CD14-positive monocyte (primary cell): ENCODE results near the gene TNKS1BP1. TPM values are rescaled to one million over a fixed set of nuclear protein-coding genes. Genes with fewer than 3 reads are reported as not detected.

Experiments
- DNase-seq, 3 donors: peaks; one replicate each; pipeline ENCODE4 v3.0.0-alpha.2; 2011 to 2022
- H2AFZ ChIP-seq: 2 replicates; pipeline ENCODE4 v1.6.0; 2012; ENCODE audit warnings: mild to moderate bottlenecking, low read depth, low read length, inconsistent platforms; ENCODE audit not compliant: insufficient read depth, poor library complexity, severe bottlenecking
- H3K27ac ChIP-seq, 2 donors: 1 replicate in 1 of 2; 2 replicates in 1 of 2; pipeline ENCODE4 v1.5.1; 2012 to 2013; ENCODE audit warnings: low read length in 2 of 2, control low read depth in 1 of 2, inconsistent platforms in 1 of 2, low read depth in 1 of 2, mild to moderate bottlenecking in 1 of 2
- H3K27me3 ChIP-seq, 2 donors: one replicate each; pipeline versions ENCODE4 v1.6.0 to v1.6.1; 2011 to 2013; ENCODE audit warnings: low read length in 2 of 2; ENCODE audit not compliant: control insufficient read depth in 2 of 2, insufficient read depth in 2 of 2
- H3K36me3 ChIP-seq, 2 donors: replicated peaks in 1 of 2; 1 replicate in 1 of 2; 2 replicates in 1 of 2; pipeline versions ENCODE4 v1.5.1 to v1.6.1; 2012 to 2013; ENCODE audit warnings: low read length in 2 of 2, control low read depth in 1 of 2, inconsistent platforms in 1 of 2, mild to moderate bottlenecking in 1 of 2; ENCODE audit not compliant: insufficient read depth in 2 of 2, control insufficient read depth in 1 of 2
- H3K4me1 ChIP-seq, 2 donors: 1 replicate in 1 of 2; 2 replicates in 1 of 2; pipeline versions ENCODE4 v1.5.1 to v1.6.1; 2012 to 2013; ENCODE audit warnings: low read length in 2 of 2, control low read depth in 1 of 2, inconsistent platforms in 1 of 2, mild to moderate bottlenecking in 1 of 2, moderate library complexity in 1 of 2; ENCODE audit not compliant: insufficient read depth in 2 of 2, control insufficient read depth in 1 of 2
- H3K4me2 ChIP-seq: replicated peaks from 2 replicates; pipeline ENCODE3; 2012; ENCODE audit warnings: low read length, moderate library complexity, mild to moderate bottlenecking; ENCODE audit not compliant: poor library complexity, severe bottlenecking; ENCODE audit errors: extremely low read depth
- H3K4me3 ChIP-seq, 3 experiments: fragments of 200-600 bp in 1 of 3; sonication (generic) in 1 of 3; replicated peaks in 1 of 3; 1 replicate in 2 of 3; 2 replicates in 1 of 3; pipeline ENCODE4 v1.5.1; 2011 to 2013; ENCODE audit warnings: low read length in 3 of 3, mild to moderate bottlenecking in 3 of 3, control low read depth in 2 of 3, low read depth in 2 of 3, inconsistent platforms in 1 of 3, moderate library complexity in 1 of 3
- H3K79me2 ChIP-seq: 2 replicates; pipeline ENCODE4 v1.6.0; 2012; ENCODE audit warnings: mild to moderate bottlenecking, control low read depth, inconsistent platforms, low read length, moderate library complexity; ENCODE audit not compliant: insufficient read depth
- H3K9ac ChIP-seq: 2 replicates; pipeline ENCODE4 v1.6.0; 2017; ENCODE audit warnings: low read length, mild to moderate bottlenecking; ENCODE audit not compliant: insufficient read depth, poor library complexity, severe bottlenecking
- H3K9me3 ChIP-seq, 2 donors: replicated peaks in 1 of 2; 1 replicate in 1 of 2; 2 replicates in 1 of 2; pipeline versions ENCODE4 v1.5.1 to v1.6.1; 2012 to 2013; ENCODE audit warnings: low read length in 2 of 2, control low read depth in 1 of 2; ENCODE audit not compliant: control insufficient read depth in 1 of 2, insufficient read depth in 1 of 2
- H4K20me1 ChIP-seq: 2 replicates; pipeline ENCODE4 v1.6.0; 2012; ENCODE audit warnings: mild to moderate bottlenecking, low read length, control low read depth, moderate library complexity; ENCODE audit not compliant: insufficient read depth
- H3K27ac Mint-ChIP-seq, 7 donors: one replicate each; pipeline ENCODE4 v1.8.0; 2020; ENCODE audit warnings: mild to moderate bottlenecking in 7 of 7, mixed read lengths in 7 of 7, moderate library complexity in 6 of 7, inconsistent platforms in 2 of 7
- H3K27me3 Mint-ChIP-seq, 3 donors: one replicate each; pipeline ENCODE4 v1.8.0; 2021 to 2022; ENCODE audit warnings: low read depth in 3 of 3, mild to moderate bottlenecking in 3 of 3, mixed read lengths in 3 of 3, moderate library complexity in 3 of 3, inconsistent platforms in 1 of 3
- H3K36me3 Mint-ChIP-seq, 2 donors: one replicate each; pipeline ENCODE4 v1.8.0; 2020; ENCODE audit warnings: mixed read lengths in 2 of 2, inconsistent platforms in 1 of 2, mild to moderate bottlenecking in 1 of 2
- H3K4me1 Mint-ChIP-seq: one replicate; pipeline ENCODE4 v1.8.0; 2020; ENCODE audit warnings: mild to moderate bottlenecking, mixed read lengths
- H3K4me3 Mint-ChIP-seq, 2 donors: one replicate each; pipeline ENCODE4 v1.8.0; 2020; ENCODE audit warnings: mild to moderate bottlenecking in 2 of 2, mixed read lengths in 2 of 2, moderate library complexity in 1 of 2
- H3K9me3 Mint-ChIP-seq, 7 donors: one replicate each; pipeline ENCODE4 v1.8.0; 2020 to 2022; ENCODE audit warnings: mixed read lengths in 7 of 7, mild to moderate bottlenecking in 6 of 7, moderate library complexity in 6 of 7, inconsistent platforms in 2 of 7
- WGBS: methylation state at CpG from one replicate; pipeline ENCODE4 v1.1.5; 2013; ENCODE audit warnings: missing lambda C conversion rate; ENCODE audit not compliant: insufficient coverage; 5-methylcytosine and 5-hydroxymethylcytosine counted together
- intact Hi-C, 2 donors: fragments of 100-400 bp; cut with micrococcal nuclease; formaldehyde crosslinking; loops; one replicate each; pipeline versions ENCODE4 v1.15.0 to v1.15.1; 2023
- polyA plus RNA-seq, 3 donors: library from polyadenylated mRNA; depleted of rRNA in 1 of 3; unstranded in 2 of 3; stranded (reverse) in 1 of 3; fragments of 300-500 nt in 2 of 3; fragments of >200 nt in 1 of 3; fragmentation: Illumina TruSeq in 2 of 3; gene quantifications; 1 replicate in 2 of 3; 2 replicates in 1 of 3; pipeline ENCODE4 v1.2.3, GENCODE V29; 2012 to 2021
- TF ChIP-seq, protein P1 (sequence below): fragments of 200-600 bp; IDR thresholded peaks from one replicate; pipeline ENCODE4 v1.8.0; 2022; ENCODE audit warnings: antibody characterized with exemption, mild to moderate bottlenecking

Gene TNKS1BP1
- polyA plus RNA-seq, 3 donors, result 0.29 to 1.2 (median 0.50) TPM

DNA sequence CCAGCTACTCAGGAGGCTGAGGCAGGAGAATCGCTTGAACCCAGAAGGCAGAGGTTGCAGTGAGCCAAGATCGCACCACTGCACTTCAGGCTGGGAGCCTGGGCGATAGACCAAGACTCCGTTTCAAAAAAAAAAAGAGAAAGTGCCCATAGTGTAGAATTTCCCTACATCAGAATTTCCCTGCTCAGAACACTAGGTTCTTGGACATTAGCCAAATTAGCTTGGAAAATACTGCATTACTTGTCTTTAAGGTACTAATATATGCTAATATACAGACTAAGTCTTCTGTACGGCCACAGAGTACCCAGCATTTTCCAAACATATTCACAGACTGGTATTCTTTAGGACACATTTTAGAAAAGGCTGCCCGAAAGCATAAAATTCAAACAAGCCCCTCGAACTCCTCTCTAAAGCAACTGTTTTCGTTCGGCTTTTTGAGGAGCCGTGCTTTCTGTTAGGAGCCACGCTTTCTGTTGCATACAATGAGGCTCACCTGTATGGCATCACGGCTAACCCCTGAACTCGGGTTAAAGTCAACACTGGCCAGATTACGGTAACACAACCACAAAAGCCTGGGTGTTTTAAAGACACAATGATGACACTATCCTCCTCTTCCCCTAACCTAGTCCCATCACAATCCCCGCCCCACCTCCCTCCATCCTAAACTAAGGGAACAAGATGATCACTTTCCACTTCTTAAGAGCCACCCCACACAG lies 18.4 kb downstream of the TNKS1BP1 start:
- no peak overlapping the region for H3K4me2 ChIP-seq
- H3K27me3 ChIP-seq, result no peaks in the 10 kb centered on the region
- no peak overlapping the region for H3K4me3 ChIP-seq
- no peak overlapping the region for H2AFZ ChIP-seq
- no peak overlapping the region for H3K9ac ChIP-seq
- DNase-seq, result no peak
- H3K36me3 ChIP-seq, result no peaks in the 10 kb centered on the region
- TF ChIP-seq, protein P1, sequence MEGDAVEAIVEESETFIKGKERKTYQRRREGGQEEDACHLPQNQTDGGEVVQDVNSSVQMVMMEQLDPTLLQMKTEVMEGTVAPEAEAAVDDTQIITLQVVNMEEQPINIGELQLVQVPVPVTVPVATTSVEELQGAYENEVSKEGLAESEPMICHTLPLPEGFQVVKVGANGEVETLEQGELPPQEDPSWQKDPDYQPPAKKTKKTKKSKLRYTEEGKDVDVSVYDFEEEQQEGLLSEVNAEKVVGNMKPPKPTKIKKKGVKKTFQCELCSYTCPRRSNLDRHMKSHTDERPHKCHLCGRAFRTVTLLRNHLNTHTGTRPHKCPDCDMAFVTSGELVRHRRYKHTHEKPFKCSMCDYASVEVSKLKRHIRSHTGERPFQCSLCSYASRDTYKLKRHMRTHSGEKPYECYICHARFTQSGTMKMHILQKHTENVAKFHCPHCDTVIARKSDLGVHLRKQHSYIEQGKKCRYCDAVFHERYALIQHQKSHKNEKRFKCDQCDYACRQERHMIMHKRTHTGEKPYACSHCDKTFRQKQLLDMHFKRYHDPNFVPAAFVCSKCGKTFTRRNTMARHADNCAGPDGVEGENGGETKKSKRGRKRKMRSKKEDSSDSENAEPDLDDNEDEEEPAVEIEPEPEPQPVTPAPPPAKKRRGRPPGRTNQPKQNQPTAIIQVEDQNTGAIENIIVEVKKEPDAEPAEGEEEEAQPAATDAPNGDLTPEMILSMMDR, result no peak
- WGBS, result 100% methylated on average over 10 of the region's 15 CpGs
- no peaks in the 10 kb centered on the region for H3K79me2 ChIP-seq
- H3K27me3 Mint-ChIP-seq, result peaks cover 4 to 9% (median 7%) of the 10 kb centered on the region in 3 donors
- peak overlapping the region in 3 of 7 donors; percentile 22 to 66 (median 57) for H3K27ac Mint-ChIP-seq
- no peaks in the 10 kb centered on the region for H3K9me3 ChIP-seq
- H3K4me1 ChIP-seq, result peaks cover 14% of the 10 kb centered on the region in 2 donors
- H3K27ac ChIP-seq, result no peak overlapping the region
- peaks cover 22% of the 10 kb centered on the region for H3K4me1 Mint-ChIP-seq
- intact Hi-C loops, result no loop called here
- H3K4me3 Mint-ChIP-seq, result peak overlapping the region in 1 of 2 donors; percentile 42
- no peaks in the 10 kb centered on the region for H3K9me3 Mint-ChIP-seq
- no peaks in the 10 kb centered on the region for H4K20me1 ChIP-seq
- H3K36me3 Mint-ChIP-seq, result no peaks in the 10 kb centered on the region

DNA sequence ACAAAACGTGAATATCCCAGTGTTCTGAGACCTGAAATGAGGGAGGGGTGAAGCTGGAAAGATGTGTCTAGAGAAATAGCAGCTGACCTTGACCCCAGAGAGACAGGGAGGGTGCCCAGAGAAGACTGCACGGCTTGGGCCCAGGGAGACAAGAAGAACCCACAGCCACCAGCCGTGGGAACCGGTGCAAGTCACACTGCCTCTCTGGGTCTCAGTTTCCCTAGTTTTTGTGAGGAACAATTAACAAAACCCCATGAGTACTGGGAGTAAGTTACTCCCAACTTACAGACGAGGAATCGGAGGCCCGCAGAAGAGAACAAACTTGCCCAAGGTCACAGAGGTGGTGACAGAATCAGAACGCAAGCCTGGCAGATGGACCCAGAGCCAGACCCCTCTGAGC lies 19.2 kb downstream of the TNKS1BP1 start:
- Histone ChIP-seq H3K4me2 (no peak overlapping the region), H3K36me3 (no peaks in the 10 kb centered on the region), H3K4me3 (no peak overlapping the region), H2AFZ (no peak overlapping the region), H3K9me3 (no peaks in the 10 kb centered on the region), H3K79me2 (no peaks in the 10 kb centered on the region), H3K27me3 (no peaks in the 10 kb centered on the region), H3K4me1 (peaks cover 6% of the 10 kb centered on the region in 2 donors), H4K20me1 (no peaks in the 10 kb centered on the region), H3K9ac (no peak overlapping the region), H3K27ac (no peak overlapping the region)
- Mint-ChIP-seq H3K4me1 (peaks cover 16% of the 10 kb centered on the region), H3K4me3 (no peak overlapping the region), H3K9me3 (peaks cover 0 to 5% (median 0%) of the 10 kb centered on the region in 7 donors), H3K27ac (no peak overlapping the region), H3K36me3 (no peaks in the 10 kb centered on the region), H3K27me3 (peaks cover 4 to 7% (median 6%) of the 10 kb centered on the region in 3 donors)
- DNase-seq, result no peak
- intact Hi-C loops, result no loop called here
- WGBS, result 97% methylated on average over 6 of the region's 8 CpGs
- TF ChIP-seq, protein P1, result no peak
